ENCODE measurements around the gene VIM. TPM values are rescaled to one million over a fixed set of nuclear protein-coding genes. Genes with fewer than 3 reads are reported as not detected.

The VIM gene
- total RNA-seq, 1 experiment from 2014 or later: 7.2 TPM

DNA sequence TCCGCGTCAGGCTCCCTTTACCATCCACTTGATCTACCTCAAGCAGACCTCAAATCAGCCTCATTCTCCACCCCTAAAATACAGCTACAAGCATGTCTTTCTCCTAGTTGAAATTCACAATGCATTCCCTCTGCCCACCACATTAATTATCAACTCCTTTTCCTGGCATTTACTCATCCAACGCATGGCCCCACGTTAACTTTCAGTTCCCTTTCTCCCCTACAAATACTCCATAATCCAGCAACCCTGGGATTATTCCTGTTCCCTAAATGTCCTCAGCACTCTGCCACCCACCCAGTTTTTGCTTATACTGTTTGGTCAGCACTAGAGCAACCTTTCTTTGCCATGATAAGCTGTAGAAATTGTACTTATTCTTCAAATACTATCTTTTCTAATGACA is 5.7 kb upstream of the VIM start:
- no peaks in the 10 kb centered on the region for H3K36me3 ChIP-seq (ENCODE audit: control insufficient read depth in 1 of 2, insufficient read depth in 2 of 2, low read length in 2 of 2)
- no peaks in the 10 kb centered on the region for H4K20me1 ChIP-seq (ENCODE audit: insufficient read depth)
- H3K9ac ChIP-seq (ENCODE audit: low read length): no peak overlapping the region
- no peak for TF ChIP-seq EGR1 (IDR thresholded peaks at IDR 0.05; ENCODE audit: low read depth)
- no peak for TF ChIP-seq SRF (IDR thresholded peaks at IDR 0.05; ENCODE audit: low read depth)
- TF ChIP-seq EZH2phosphoT487 (IDR thresholded peaks at IDR 0.05; ENCODE audit: borderline replicate concordance): no peak
- no peak for TF ChIP-seq CBX3 (IDR thresholded peaks at IDR 0.05; ENCODE audit: low read depth)
- TF ChIP-seq POLR2A (IDR thresholded peaks at IDR 0.05; ENCODE audit: borderline replicate concordance, extremely low read depth, insufficient read depth, insufficient read length): no peak
- no peak for TF ChIP-seq EZH2 (IDR thresholded peaks at IDR 0.05)
- TF ChIP-seq, protein P1, sequence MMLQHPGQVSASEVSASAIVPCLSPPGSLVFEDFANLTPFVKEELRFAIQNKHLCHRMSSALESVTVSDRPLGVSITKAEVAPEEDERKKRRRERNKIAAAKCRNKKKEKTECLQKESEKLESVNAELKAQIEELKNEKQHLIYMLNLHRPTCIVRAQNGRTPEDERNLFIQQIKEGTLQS (IDR thresholded peaks at IDR 0.05): no peak
- TF ChIP-seq ZNF274 (IDR thresholded peaks at IDR 0.05; ENCODE audit: low read depth, low read length): no peak
- TF ChIP-seq FOSL1 (IDR thresholded peaks at IDR 0.05; ENCODE audit: low read depth): no peak
- TF ChIP-seq ELF1 (IDR thresholded peaks at IDR 0.05; ENCODE audit: borderline replicate concordance, low read depth): no peak
- TF ChIP-seq, protein P2, sequence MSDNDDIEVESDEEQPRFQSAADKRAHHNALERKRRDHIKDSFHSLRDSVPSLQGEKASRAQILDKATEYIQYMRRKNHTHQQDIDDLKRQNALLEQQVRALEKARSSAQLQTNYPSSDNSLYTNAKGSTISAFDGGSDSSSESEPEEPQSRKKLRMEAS (IDR thresholded peaks at IDR 0.05): no peak
- TF ChIP-seq RAD21 (IDR thresholded peaks at IDR 0.05; ENCODE audit: low read depth): no peak
- RAD21 ChIA-PET (ENCODE audit: low non-redundant PET in 1 of 2, low total read pairs in 2 of 2, uncharacterized antibody in 2 of 2, unreplicated experiment in 2 of 2): no interaction called here
- ATAC-seq (no peak), DNase-seq (ENCODE audit: low read depth, low spot score) (no peak)
- no peak overlapping the region for H2AFZ ChIP-seq (ENCODE audit: low read depth, low read length, poor library complexity, severe bottlenecking)
- no peaks in the 10 kb centered on the region for H3K79me2 ChIP-seq (ENCODE audit: insufficient read depth, low read length)
- peaks cover 37% of the 10 kb centered on the region for H3K27me3 ChIP-seq (ENCODE audit: insufficient read depth, low read length)
- no peak overlapping the region for H3K27ac ChIP-seq (ENCODE audit: low read depth, low read length)
- no peak overlapping the region for H3K4me2 ChIP-seq (ENCODE audit: low read length)
- H3K9me2 ChIP-seq (ENCODE audit: insufficient read depth): no peaks in the 10 kb centered on the region
- H3K4me1 ChIP-seq (ENCODE audit: control insufficient read depth in 1 of 2, insufficient read depth in 2 of 2, low read length in 2 of 2): peaks cover under 1 to 5% of the 10 kb centered on the region in 2 experiments; a peak in 3 of 4 replicates
- CTCF ChIA-PET: no interaction called here
- POLR2A ChIA-PET: no interaction called here
- H3K9me3 ChIP-seq (ENCODE audit: control insufficient read depth in 1 of 2, insufficient read depth in 1 of 2, low read depth in 1 of 2, low read length in 2 of 2): no peaks in the 10 kb centered on the region
- H3K4me3 ChIP-seq (replicated peaks in 1 of 2; ENCODE audit: low read depth in 1 of 2, low read length in 2 of 2): no peak overlapping the region
- BruUV-seq (replicated peaks): no TSS peak
- intact Hi-C loops (cut with micrococcal nuclease): no loop called here

DNA sequence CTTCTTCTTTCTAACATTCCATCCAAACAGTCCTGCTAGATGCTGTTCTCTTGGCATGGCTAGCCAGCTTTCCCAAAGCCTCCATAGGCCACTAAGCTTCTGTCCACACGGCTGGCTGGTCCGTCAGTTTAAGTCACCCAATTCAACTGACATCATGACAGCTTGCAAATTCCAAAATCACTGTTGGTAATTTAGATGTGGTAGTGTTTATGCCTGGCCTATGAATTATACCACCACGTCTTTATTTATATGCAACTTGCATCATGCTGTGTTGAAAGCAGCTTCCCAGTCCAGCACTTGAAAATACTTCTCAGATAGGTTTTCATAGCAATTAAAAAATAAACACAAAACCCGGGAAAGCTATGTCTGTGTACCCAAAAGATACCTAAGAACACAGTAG is 2.2 kb upstream of the VIM start:
- no peak overlapping the region for H3K9ac ChIP-seq (ENCODE audit: low read length)
- ChIA-PET POLR2A (no interaction called here), RAD21 (ENCODE audit: low non-redundant PET in 1 of 2, low total read pairs in 2 of 2, uncharacterized antibody in 2 of 2, unreplicated experiment in 2 of 2) (no interaction called here), CTCF (no interaction called here)
- DNase-seq (ENCODE audit: low read depth, low spot score): no peak
- H3K9me2 ChIP-seq (ENCODE audit: insufficient read depth): no peaks in the 10 kb centered on the region
- peaks cover 25 to 30% of the 10 kb centered on the region in 2 experiments; a peak in 3 of 4 replicates for H3K4me1 ChIP-seq (ENCODE audit: control insufficient read depth in 1 of 2, insufficient read depth in 2 of 2, low read length in 2 of 2)
- H3K4me2 ChIP-seq (ENCODE audit: low read length): no peak overlapping the region
- H3K4me3 ChIP-seq (replicated peaks in 1 of 2; ENCODE audit: low read depth in 1 of 2, low read length in 2 of 2): no peak overlapping the region
- no peak overlapping the region for H2AFZ ChIP-seq (ENCODE audit: low read depth, low read length, poor library complexity, severe bottlenecking)
- no peaks in the 10 kb centered on the region for H3K79me2 ChIP-seq (ENCODE audit: insufficient read depth, low read length)
- H3K27ac ChIP-seq (ENCODE audit: low read depth, low read length): no peak overlapping the region
- peaks cover 45% of the 10 kb centered on the region for H3K27me3 ChIP-seq (ENCODE audit: insufficient read depth, low read length)
- ATAC-seq: no peak
- H3K9me3 ChIP-seq (ENCODE audit: control insufficient read depth in 1 of 2, insufficient read depth in 1 of 2, low read depth in 1 of 2, low read length in 2 of 2): no peaks in the 10 kb centered on the region
- no peaks in the 10 kb centered on the region for H4K20me1 ChIP-seq (ENCODE audit: insufficient read depth)
- no peaks in the 10 kb centered on the region for H3K36me3 ChIP-seq (ENCODE audit: control insufficient read depth in 1 of 2, insufficient read depth in 2 of 2, low read length in 2 of 2)
- intact Hi-C loops (cut with micrococcal nuclease): no loop called here
- BruUV-seq (replicated peaks): no TSS peak
- TF ChIP-seq ZFX (IDR thresholded peaks at IDR 0.05) (no peak), JUND (IDR thresholded peaks at IDR 0.05) (no peak), YY1 (IDR thresholded peaks at IDR 0.05; ENCODE audit: extremely low read depth, insufficient replicate concordance, low read depth, low read length) (no peak), CEBPB (IDR thresholded peaks at IDR 0.05; ENCODE audit: low read depth) (no peak), POLR2AphosphoS5 (IDR thresholded peaks at IDR 0.05; ENCODE audit: low read depth, low read length) (no peak), EZH2 (IDR thresholded peaks at IDR 0.05) (no peak), POLR2A (IDR thresholded peaks at IDR 0.05; ENCODE audit: borderline replicate concordance, extremely low read depth, insufficient read depth, insufficient read length) (no peak), RAD21 (IDR thresholded peaks at IDR 0.05; ENCODE audit: low read depth) (no peak), ZNF274 (IDR thresholded peaks at IDR 0.05; ENCODE audit: low read depth, low read length) (no peak), TCF7L2 (IDR thresholded peaks at IDR 0.05; ENCODE audit: borderline replicate concordance, extremely low read depth, insufficient read depth, insufficient read length) (no peak), SP1 (IDR thresholded peaks at IDR 0.05; ENCODE audit: low read depth) (no peak)
- TF ChIP-seq, protein P3, sequence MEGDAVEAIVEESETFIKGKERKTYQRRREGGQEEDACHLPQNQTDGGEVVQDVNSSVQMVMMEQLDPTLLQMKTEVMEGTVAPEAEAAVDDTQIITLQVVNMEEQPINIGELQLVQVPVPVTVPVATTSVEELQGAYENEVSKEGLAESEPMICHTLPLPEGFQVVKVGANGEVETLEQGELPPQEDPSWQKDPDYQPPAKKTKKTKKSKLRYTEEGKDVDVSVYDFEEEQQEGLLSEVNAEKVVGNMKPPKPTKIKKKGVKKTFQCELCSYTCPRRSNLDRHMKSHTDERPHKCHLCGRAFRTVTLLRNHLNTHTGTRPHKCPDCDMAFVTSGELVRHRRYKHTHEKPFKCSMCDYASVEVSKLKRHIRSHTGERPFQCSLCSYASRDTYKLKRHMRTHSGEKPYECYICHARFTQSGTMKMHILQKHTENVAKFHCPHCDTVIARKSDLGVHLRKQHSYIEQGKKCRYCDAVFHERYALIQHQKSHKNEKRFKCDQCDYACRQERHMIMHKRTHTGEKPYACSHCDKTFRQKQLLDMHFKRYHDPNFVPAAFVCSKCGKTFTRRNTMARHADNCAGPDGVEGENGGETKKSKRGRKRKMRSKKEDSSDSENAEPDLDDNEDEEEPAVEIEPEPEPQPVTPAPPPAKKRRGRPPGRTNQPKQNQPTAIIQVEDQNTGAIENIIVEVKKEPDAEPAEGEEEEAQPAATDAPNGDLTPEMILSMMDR (IDR thresholded peaks at IDR 0.05 in 2 of 3, conservative IDR thresholded peaks at IDR 0.05 in 1 of 3; ENCODE audit: borderline replicate concordance in 1 of 3, insufficient read depth in 1 of 3, low read depth in 2 of 3, low read length in 2 of 3): no peak
- TF ChIP-seq, protein P2 (IDR thresholded peaks at IDR 0.05): no peak

Measured in HCT116 (cell line).